Raji (cell line): ENCODE data around the gene MEIKIN.

Experiments used
- POLR2A ChIP-seq: IDR thresholded peaks from 2 replicates; pipeline ENCODE4 v1.6.1; 2011; ENCODE audit warnings: low read depth, low read length, control low read depth; ENCODE audit not compliant: insufficient read depth

The MEIKIN gene

DNA sequence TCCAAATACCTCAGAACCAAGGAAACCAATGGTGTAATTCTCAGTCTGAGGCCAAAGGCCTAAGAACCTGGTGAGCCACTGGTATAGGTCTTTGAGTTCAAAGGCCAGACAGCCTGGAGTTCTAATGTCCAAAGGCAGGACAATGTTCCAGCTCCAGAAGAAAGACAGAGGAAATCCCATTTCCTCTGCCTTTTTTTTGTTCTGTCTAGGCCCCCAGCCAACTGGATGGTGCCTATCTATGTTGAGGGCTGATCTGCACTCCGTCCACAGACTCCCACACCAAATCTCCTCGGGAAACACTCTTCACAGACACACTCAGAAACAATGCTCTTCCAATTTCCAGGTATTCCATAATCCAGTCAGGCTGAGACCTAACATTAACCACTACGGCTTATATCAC, 178.8 kb downstream of the MEIKIN start:
- TF ChIP-seq POLR2A, result no peak

DNA sequence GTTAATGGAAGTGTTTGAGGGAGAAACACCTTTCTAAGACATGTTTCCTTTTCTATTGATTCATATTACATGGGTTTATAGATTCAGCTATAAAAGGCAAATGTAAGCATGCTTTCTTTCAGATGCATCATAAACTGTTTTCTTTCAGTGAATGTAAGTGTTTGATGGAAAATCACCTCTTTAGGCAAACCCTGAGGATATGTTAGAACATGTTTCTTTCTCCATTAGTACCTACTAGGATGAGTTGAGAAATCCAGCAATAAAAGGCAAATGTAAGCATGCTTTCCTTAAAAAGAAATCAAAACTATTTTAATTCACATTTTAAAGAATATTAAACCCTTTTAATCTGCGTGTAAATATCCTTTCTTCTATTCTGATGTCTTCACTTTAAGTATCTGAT, 180.2 kb downstream of the MEIKIN start:
- TF ChIP-seq POLR2A, result no peak

DNA sequence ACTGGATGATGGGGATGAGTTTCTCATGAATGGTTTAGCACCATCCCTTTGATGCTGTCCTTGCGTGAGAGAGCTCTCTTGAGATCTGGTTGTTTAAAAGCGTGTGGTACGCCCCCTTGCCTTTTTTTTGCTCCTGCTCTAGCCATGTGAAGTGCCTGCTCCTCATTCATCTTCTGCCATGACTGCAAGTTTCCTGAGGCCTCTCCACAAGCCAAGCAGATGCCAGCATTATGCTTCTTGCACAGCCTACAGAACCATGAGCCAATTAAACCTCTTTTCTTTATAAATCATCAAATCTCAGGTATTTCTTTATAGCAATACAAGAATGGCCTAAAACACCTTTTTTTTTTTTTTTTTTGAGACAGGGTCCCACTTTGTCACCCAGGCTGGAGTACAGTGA, 181.5 kb downstream of the MEIKIN start:
- TF ChIP-seq POLR2A, result no peak

DNA sequence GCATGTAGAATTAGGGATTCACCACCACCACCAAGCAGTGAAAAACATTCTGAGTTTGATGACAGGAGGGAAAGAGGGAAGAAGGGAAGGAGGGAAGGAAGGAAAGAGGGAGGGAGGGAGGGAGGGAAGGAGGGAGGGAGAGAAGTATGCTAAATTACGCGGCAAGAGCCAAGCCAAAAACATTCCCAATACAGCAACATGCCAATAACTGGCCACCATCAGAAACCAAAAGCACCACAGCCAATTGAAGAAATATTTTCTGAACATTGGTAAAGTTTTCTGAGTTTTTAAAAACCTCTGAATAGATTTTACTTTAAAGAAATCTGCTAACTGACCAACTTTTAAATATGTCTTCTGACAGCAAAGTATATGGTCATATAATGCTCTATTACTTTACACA, 184.7 kb downstream of the MEIKIN start:
- TF ChIP-seq POLR2A, result no peak

DNA sequence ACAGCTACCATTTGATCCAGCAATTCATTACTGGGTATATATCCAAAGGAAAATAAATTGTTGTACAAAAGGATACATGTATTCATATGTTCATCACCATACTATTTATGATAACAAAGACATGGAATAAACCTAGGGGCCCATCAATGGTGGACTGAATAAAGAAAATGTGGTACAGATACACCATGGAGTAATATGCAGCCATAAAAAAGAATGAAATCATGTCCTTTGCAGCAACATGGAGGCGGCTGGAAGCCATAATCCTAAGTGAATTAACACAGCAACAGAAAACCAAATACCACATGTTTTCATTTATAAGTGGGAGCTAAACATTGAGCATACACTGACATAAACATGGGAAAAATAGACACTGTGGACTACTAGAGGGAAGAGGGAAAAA, 185.8 kb downstream of the MEIKIN start:
- no peak for TF ChIP-seq POLR2A

DNA sequence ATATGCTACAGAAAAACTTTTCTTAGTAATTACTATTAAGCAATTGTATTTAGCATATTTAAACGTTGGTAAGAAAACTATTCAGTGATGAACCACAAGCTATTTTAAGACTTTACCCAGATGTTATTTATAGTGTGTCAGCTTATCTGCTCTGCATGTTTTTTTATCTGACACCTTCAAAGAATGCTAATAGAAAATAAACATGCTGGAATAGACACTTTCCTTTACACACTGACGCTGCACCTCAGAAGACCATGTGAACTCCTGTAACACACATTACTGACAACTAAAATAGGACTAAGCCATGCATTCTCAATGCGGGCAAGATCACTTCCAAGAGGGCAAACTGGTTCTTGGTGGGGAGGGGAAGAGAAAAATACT, 187.0 kb downstream of the MEIKIN start:
- no peak for TF ChIP-seq POLR2A

DNA sequence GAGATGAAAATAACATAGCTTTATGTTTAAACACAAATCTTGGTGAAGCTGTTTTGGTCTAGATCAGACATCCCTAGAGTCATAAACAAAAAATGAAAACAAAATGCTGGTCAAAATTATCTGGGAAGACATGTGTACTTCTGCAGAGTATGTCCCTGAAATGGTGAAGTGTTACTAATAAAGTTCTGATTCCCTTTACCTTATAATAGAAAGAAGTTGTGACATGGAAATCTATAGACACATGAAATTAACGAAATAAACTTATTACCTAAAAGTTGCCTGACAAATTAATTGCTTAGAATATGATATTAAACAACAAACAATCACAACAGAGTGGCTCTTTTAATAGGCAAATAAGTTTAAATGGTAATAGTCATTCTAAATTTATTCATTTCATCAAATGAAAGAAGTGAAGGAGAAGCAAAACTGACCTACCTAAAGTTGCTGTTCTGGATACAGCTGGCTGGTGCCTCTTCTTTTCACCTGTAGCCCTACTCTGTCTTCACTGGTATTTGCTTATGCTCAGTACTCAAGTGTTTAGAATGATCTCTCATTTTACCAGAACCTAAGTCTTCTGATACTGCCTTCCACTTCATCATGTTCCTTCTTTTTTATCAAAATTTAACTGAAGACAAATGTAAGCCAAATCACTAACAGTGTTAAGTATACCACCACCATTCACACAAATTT, 187.5 kb downstream of the MEIKIN start:
- TF ChIP-seq POLR2A, result no peak
